Measurements from ENCODE around the gene PLEK2.
"Not testable (repeated sequence)": the region's sequence is repeated elsewhere in the genome, so short reads cannot be mapped to it uniquely, and the experiment has no call there.

Gene PLEK2

DNA sequence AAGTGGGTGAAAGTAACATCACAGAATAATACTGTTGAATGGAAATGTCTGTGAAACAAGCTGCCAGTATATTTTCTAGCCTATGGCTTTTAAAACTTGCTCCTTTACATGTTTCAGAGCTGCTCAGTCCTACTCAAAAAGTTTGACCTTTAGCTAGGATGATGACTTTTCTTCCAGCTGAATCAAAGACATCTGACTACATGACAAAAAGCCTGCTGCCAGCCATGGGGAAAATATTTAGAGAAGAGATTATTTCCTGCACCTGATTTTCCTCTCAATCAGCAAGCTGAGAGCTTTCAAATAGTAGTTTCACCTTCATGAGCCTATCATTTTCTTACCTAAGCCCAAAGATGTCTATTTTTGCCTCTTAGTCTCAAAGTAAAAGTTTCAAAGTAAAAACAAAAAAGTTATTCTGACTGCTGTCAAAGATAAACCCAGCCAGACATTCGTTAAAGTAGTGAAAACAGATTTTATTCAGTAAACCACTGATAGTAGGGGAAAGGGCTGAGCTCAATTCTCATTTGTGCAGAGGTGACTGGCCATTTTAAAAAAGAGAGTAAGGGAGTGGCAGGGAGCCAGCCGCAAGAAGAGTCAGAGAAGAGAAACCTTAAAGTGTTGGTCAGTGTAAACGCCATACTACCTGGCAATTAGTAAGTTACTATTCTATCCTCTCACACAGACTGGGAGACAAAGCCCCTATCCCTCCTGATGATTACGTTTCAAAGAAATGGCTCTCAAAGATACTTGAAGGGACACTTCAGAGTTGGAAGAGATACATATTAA lies 54.6 kb downstream of the PLEK2 start:
- DNase-seq: no peak

- no peak for DNase-seq
Observed at GRCh38 chr14:67352055-67352454, 59.9 kb downstream of the PLEK2 start.

- DNase-seq: no peak
Observed at GRCh38 chr14:67345583-67345982, 66.4 kb downstream of the PLEK2 start.

DNA sequence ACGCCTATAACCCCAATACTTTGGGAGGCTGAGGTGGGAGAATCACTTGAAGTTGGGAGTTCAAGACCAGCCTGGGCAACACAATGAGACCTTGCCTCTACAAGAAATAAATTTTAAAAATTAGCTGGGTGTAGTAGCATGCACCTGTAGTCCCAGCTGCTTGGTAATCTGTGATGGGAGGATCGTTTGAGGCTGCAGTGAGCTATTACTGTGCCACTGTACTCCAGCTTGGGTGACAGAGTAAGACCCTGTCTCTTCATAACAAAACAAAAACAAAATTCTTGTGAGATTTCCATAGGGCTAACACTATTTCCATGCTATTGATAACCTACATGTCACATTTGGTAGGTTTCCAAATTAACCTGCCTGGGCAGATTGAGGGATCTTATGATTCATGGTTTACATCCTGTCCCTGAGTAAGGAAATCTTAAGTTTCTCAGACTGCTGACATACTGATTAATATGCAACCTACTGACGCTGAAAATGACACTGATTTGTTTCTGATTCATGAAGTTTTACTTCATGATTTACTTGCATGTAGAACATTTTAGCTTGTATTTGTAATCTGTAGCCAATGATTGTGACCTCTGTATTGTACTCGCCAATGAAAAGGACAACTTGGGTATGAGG lies 68.2 kb downstream of the PLEK2 start:
- DNase-seq: no peak

DNA sequence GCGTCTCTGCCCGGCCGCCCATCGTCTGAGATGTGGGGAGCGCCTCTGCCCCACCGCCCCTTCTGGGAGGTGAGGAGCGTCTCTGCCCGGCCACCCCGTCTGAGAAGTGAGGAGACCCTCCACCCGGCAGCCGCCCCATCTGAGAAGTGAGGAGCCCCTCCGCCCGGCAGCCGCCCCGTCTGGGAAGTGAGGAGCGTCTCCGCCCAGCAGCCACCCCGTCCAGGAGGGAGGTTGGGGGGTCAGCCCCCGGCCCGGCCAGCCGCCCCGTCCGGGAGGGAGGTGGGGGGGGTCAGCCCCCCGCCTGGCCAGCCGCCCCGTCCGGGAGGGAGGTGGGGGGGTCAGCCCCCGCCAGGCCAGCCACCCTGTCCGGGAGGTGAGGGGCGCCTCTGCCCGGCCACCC lies 70.7 kb downstream of the PLEK2 start:
- DNase-seq: not testable (repeated sequence)

Measured in activated CD4-positive, alpha-beta T cell treated with anti-CD3 and anti-CD28 coated beads for 48 hours (primary cell).